B cell (primary cell): ENCODE data around the gene ZNF587. TPM values are rescaled to one million over a fixed set of nuclear protein-coding genes. Genes with fewer than 3 reads are reported as not detected.

ENCODE experiments used
- ATAC-seq: fragments of 200-7000 bp; cut with Tn5 transposase; one replicate; pipeline ENCODE4 v1.10.0; 2021; ENCODE audit warnings: low read depth, mild to moderate bottlenecking, moderate number of reproducible peaks, moderate library complexity
- CTCF ChIA-PET: fragments of 350-600 bp; sonication (Branson Sonifier 250); formaldehyde crosslinking; loops from one replicate; lab custom pipeline; 2021; ENCODE audit warnings: antibody characterized with exemption, inconsistent platforms; lab: Charles Lee
- POLR2A ChIA-PET: fragments of 350-600 bp; sonication (Branson Sonifier 250); formaldehyde crosslinking; loops from one replicate; lab custom pipeline; 2021; ENCODE audit warnings: antibody characterized with exemption; lab: Charles Lee
- DNase-seq: peaks from one replicate; pipeline ENCODE4 v3.0.0; 2013
- H2AFZ ChIP-seq: 2 replicates; pipeline ENCODE4 v1.6.1; 2012; ENCODE audit warnings: mild to moderate bottlenecking, low read depth, low read length; ENCODE audit not compliant: insufficient read depth, poor library complexity, severe bottlenecking
- H3K27ac ChIP-seq, 2 donors: 1 replicate in 1 of 2; 2 replicates in 1 of 2; pipeline ENCODE4 v1.5.1; 2012 to 2013; ENCODE audit warnings: low read length in 2 of 2, mild to moderate bottlenecking in 2 of 2, moderate library complexity in 1 of 2
- H3K27me3 ChIP-seq, 4 experiments: fragments of 200-600 bp in 1 of 4; sonication (generic) in 1 of 4; replicated peaks in 1 of 4; 1 replicate in 2 of 4; 2 replicates in 2 of 4; pipeline versions ENCODE4 v1.6.1 to v1.7.0; 2013 to 2016; ENCODE audit warnings: low read length in 3 of 4, mild to moderate bottlenecking in 2 of 4, mixed read lengths in 1 of 4, moderate library complexity in 1 of 4; ENCODE audit not compliant: insufficient read depth in 4 of 4, control insufficient read depth in 3 of 4; ENCODE audit errors: control extremely low read depth in 1 of 4
- H3K36me3 ChIP-seq, 2 experiments: replicated peaks in 1 of 2; 1 replicate in 1 of 2; 2 replicates in 1 of 2; pipeline versions ENCODE4 v1.6.1 to v1.7.1; 2013; ENCODE audit warnings: low read length in 1 of 2; ENCODE audit not compliant: insufficient read depth in 2 of 2, control insufficient read depth in 1 of 2; ENCODE audit errors: control extremely low read depth in 1 of 2, extremely low read depth in 1 of 2
- H3K4me1 ChIP-seq, 2 donors: fragments of 200-600 bp in 1 of 2; sonication (generic) in 1 of 2; 1 replicate in 1 of 2; 2 replicates in 1 of 2; pipeline versions ENCODE4 v1.5.1 to v1.6.1; 2013 to 2017; ENCODE audit warnings: low read length in 2 of 2; ENCODE audit not compliant: control insufficient read depth in 2 of 2, insufficient read depth in 2 of 2
- H3K4me2 ChIP-seq: replicated peaks from 2 replicates; pipeline ENCODE3; 2012; ENCODE audit warnings: mild to moderate bottlenecking, low read depth, low read length; ENCODE audit not compliant: poor library complexity, severe bottlenecking
- H3K4me3 ChIP-seq, 5 experiments: fragments of 200-600 bp in 1 of 5; sonication (generic) in 1 of 5; 1 replicate in 3 of 5; 2 replicates in 2 of 5; pipeline versions ENCODE4 v1.5.1 to v1.7.0; 2011 to 2016; ENCODE audit warnings: low read length in 4 of 5, mild to moderate bottlenecking in 4 of 5, low read depth in 2 of 5, control low read depth in 1 of 5, moderate library complexity in 1 of 5; ENCODE audit not compliant: insufficient read depth in 1 of 5; ENCODE audit errors: control extremely low read depth in 1 of 5, extremely low read depth in 1 of 5
- H3K79me2 ChIP-seq: fragments of 200-600 bp; sonication (generic); one replicate; pipeline ENCODE4 v1.6.0; 2016; ENCODE audit warnings: low read length; ENCODE audit not compliant: control insufficient read depth, insufficient read depth
- H3K9ac ChIP-seq: fragments of 200-600 bp; sonication (generic); 2 replicates; pipeline ENCODE4 v1.6.1; 2017; ENCODE audit warnings: mild to moderate bottlenecking, low read length, moderate library complexity
- H3K9me3 ChIP-seq, 3 donors: one replicate each; pipeline versions ENCODE4 v1.6.1 to v1.7.1; 2013; ENCODE audit warnings: low read length in 2 of 3; ENCODE audit not compliant: control insufficient read depth in 2 of 3, insufficient read depth in 1 of 3; ENCODE audit errors: control extremely low read depth in 1 of 3
- H4K20me1 ChIP-seq: 2 replicates; pipeline ENCODE4 v1.6.0; 2012; ENCODE audit warnings: mild to moderate bottlenecking, low read length; ENCODE audit not compliant: insufficient read depth, control insufficient read depth, poor library complexity, severe bottlenecking
- H3K27ac Mint-ChIP-seq: one replicate; pipeline ENCODE4 v1.8.0; 2021; ENCODE audit warnings: mixed read lengths
- H3K27me3 Mint-ChIP-seq: one replicate; pipeline ENCODE4 v1.8.0; 2021; ENCODE audit warnings: mixed read lengths
- H3K4me1 Mint-ChIP-seq: one replicate; pipeline ENCODE4 v1.8.0; 2021; ENCODE audit warnings: mixed read lengths
- H3K4me3 Mint-ChIP-seq: one replicate; pipeline ENCODE4 v1.8.0; 2021; ENCODE audit warnings: mixed read lengths
- H3K9me3 Mint-ChIP-seq: one replicate; pipeline ENCODE4 v1.8.0; 2022; ENCODE audit warnings: mixed read lengths; ENCODE audit not compliant: insufficient read depth
- EZH2 ChIP-seq: IDR thresholded peaks from 2 replicates; pipeline ENCODE4 v1.6.1; 2012; ENCODE audit warnings: borderline replicate concordance, low read depth, mild to moderate bottlenecking, moderate library complexity, low read length; ENCODE audit not compliant: insufficient read depth, poor library complexity, severe bottlenecking
- WGBS: methylation state at CpG from one replicate; pipeline ENCODE4 v1.1.5; 2013; ENCODE audit warnings: missing lambda C conversion rate; ENCODE audit not compliant: insufficient coverage; 5-methylcytosine and 5-hydroxymethylcytosine counted together
- intact Hi-C: fragments of 100-400 bp; cut with micrococcal nuclease; formaldehyde crosslinking; loops from one replicate; pipeline ENCODE4 v1.10.0; 2022
- polyA plus RNA-seq: library from polyadenylated mRNA; depleted of rRNA; stranded (reverse); fragments of >200 nt; gene quantifications from 2 replicates; pipeline ENCODE4 v1.2.3, GENCODE V29; 2012
- total RNA-seq, 2 donors: library from RNA; stranded (reverse); fragments of 120-200 nt in 1 of 2; gene quantifications; 1 replicate in 1 of 2; 2 replicates in 1 of 2; pipeline versions ENCODE4 v1.2.3 to v1.2.4, GENCODE V29; 2013 to 2022
- TF ChIP-seq, protein P1 (sequence below): fragments of 200-600 bp; IDR thresholded peaks from one replicate; pipeline ENCODE4 v1.8.0; 2022; ENCODE audit warnings: antibody characterized with exemption, mild to moderate bottlenecking

ZNF587 gene
- total and polyA plus RNA-seq, 2 donors (not counting 1 experiment from before 2014, with no cell fraction given), result 16.6 to 72.9 TPM

DNA sequence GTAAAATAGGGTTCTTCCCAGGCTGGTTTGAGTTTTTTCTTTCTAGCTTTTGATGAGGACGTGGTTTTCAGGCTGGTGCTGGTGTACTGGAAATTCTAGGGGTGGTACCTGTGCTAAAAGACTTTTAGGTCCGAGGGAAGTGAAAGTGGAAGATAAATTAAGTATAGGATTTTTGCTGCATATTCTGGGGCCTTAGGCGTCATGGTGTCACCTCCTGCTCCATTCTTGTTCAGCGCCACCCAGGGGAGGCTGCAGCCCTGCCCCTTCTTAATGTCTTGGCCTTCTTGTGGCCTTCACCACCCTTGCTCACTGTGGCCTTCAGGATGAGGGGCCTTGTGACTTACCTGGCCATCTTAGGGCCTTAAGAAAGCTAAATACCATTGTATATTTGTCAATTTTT is 47.4 kb upstream of the ZNF587 start:
- H3K9me3 ChIP-seq, result no peaks in the 10 kb centered on the region
- intact Hi-C loops, result no loop called here
- H3K27ac Mint-ChIP-seq, result peak overlapping the region; percentile 39
- H3K36me3 ChIP-seq, result peaks cover 0 to 4% of the 10 kb centered on the region in 2 experiments
- peaks cover 16 to 27% of the 10 kb centered on the region in 2 donors for H3K4me1 ChIP-seq
- peak overlapping the region; percentile 20 to 73 for H3K27ac ChIP-seq
- DNase-seq (peak; percentile 72), ATAC-seq (peak; percentile 71)
- ChIA-PET POLR2A (interaction anchor here (0.9 kb wide), 1 partner anchor 17 kb away, joined by 4 read pairs; no protein-coding TSS in a partner anchor), CTCF (no interaction called here)
- H3K4me3 ChIP-seq, result peak overlapping the region in 2 of 5 experiments; percentile 9 to 33
- peaks cover 7% of the 10 kb centered on the region for H4K20me1 ChIP-seq
- 22% methylated on average over 3 of the region's 4 CpGs for WGBS
- H3K79me2 ChIP-seq, result peaks cover 35% of the 10 kb centered on the region
- TF ChIP-seq, protein P1, sequence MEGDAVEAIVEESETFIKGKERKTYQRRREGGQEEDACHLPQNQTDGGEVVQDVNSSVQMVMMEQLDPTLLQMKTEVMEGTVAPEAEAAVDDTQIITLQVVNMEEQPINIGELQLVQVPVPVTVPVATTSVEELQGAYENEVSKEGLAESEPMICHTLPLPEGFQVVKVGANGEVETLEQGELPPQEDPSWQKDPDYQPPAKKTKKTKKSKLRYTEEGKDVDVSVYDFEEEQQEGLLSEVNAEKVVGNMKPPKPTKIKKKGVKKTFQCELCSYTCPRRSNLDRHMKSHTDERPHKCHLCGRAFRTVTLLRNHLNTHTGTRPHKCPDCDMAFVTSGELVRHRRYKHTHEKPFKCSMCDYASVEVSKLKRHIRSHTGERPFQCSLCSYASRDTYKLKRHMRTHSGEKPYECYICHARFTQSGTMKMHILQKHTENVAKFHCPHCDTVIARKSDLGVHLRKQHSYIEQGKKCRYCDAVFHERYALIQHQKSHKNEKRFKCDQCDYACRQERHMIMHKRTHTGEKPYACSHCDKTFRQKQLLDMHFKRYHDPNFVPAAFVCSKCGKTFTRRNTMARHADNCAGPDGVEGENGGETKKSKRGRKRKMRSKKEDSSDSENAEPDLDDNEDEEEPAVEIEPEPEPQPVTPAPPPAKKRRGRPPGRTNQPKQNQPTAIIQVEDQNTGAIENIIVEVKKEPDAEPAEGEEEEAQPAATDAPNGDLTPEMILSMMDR, result peak; percentile 23
- no peak for TF ChIP-seq EZH2
- peak overlapping the region; percentile 9 for H3K9ac ChIP-seq
- peak overlapping the region; percentile 27 for H2AFZ ChIP-seq
- H3K4me2 ChIP-seq, result peak overlapping the region; percentile 41
- H3K9me3 Mint-ChIP-seq, result no peaks in the 10 kb centered on the region
- no peaks in the 10 kb centered on the region for H3K27me3 Mint-ChIP-seq
- peak overlapping the region; percentile 61 for H3K4me3 Mint-ChIP-seq
- peaks cover 46% of the 10 kb centered on the region for H3K4me1 Mint-ChIP-seq
- H3K27me3 ChIP-seq, result no peaks in the 10 kb centered on the region

DNA sequence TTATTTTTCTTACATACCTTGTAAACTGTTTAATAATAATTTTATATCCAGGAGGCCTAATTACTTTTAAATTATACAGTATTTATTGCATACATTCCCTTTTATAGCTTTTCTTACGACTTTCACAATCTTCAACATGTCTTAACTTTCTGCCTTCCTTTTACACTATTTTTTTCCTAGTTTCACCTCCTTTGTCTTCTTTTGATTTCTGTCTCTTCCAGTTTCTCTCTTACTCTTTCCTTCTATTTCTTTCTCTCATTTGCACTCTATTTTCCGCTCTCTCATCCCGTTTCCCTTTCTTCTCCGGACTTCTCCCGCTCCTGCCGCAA is 46.4 kb upstream of the ZNF587 start:
- peaks cover 46% of the 10 kb centered on the region for H3K4me1 Mint-ChIP-seq
- Histone ChIP-seq H3K9me3 (no peaks in the 10 kb centered on the region), H3K36me3 (peaks cover 4 to 11% of the 10 kb centered on the region in 2 experiments), H3K9ac (peak overlapping the region; percentile 42), H4K20me1 (peaks cover 7% of the 10 kb centered on the region), H3K27ac (peak overlapping the region in 1 of 2 donors; percentile 20), H3K4me3 (peak overlapping the region in 3 of 5 experiments; percentile 7 to 64 (median 48)), H3K4me1 (peaks cover 16 to 27% of the 10 kb centered on the region in 2 donors), H3K79me2 (peaks cover 33% of the 10 kb centered on the region), H3K4me2 (peak overlapping the region; percentile 54), H2AFZ (peak overlapping the region; percentile 1), H3K27me3 (no peaks in the 10 kb centered on the region)
- ATAC-seq (no peak), DNase-seq (no peak)
- H3K27me3 Mint-ChIP-seq, result no peaks in the 10 kb centered on the region
- TF ChIP-seq, protein P1, result no peak
- TF ChIP-seq EZH2, result no peak
- intact Hi-C loops, result no loop called here
- peak overlapping the region; percentile 50 for H3K27ac Mint-ChIP-seq
- WGBS, result 13% methylated on average over 6 of the region's 6 CpGs
- POLR2A ChIA-PET, result interaction anchor here (0.6 kb wide), 1 partner anchor 11 kb away, joined by 3 read pairs; the partner anchor contains the start of gene ZNF552
- CTCF ChIA-PET, result no interaction called here
- no peaks in the 10 kb centered on the region for H3K9me3 Mint-ChIP-seq
- peak overlapping the region; percentile 83 for H3K4me3 Mint-ChIP-seq
